ENCODE measurements around the gene ZNF580. TPM values are rescaled to one million over a fixed set of nuclear protein-coding genes. Genes with fewer than 3 reads are reported as not detected.
A peak's percentile ranks its signal among the peaks of the same experiment; 100 is the strongest.

The ZNF580 gene
- total and polyA plus RNA-seq, 9 of the 15 experiments (the other 6 are each of a cell fraction or from before 2014, with no cell fraction given) = 2.3 to 47.4 (median 6.0) TPM

DNA sequence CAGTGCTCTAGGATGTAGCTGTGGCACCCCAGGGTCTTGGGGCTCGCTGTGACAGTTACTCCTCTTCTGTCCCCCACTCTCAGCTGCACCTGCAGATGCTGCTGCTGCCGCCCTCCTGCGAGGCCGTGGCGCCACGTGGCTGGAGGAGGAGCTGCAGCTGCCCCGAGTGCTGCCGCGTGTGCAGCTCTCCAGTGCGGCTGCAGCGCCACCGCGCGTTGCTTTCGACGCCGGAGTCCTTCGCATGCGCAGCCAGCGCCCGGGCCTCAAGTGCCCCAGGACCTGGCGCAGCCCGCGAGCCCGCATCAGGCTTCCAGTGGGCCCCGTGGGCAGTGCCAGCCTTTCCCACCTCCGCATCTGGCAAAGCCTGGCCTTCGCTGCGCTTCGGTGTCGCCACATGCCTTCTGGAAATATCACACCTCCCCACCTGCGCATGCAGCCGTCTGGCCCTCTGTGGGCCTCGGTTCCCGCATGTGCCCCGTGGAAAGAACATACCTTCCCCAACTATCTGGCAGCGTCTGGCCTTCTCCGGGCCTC is 692 bp upstream of the ZNF580 start (continued):
- TF ChIP-seq ZNF561 (CRISPR knock-in tag; conservative IDR thresholded peaks at IDR 0.05) = no peak
- TF ChIP-seq KDM1A (IDR thresholded peaks at IDR 0.05) = no peak
- no peak; the same call in 1 of the 2 replicates for TF ChIP-seq GTF2F1 (IDR thresholded peaks at IDR 0.05; ENCODE audit: low read depth, low read length)
- TF ChIP-seq ATF1 (CRISPR knock-in tag; IDR thresholded peaks at IDR 0.05) = no peak
- TF ChIP-seq ATF1 (tag; IDR thresholded peaks at IDR 0.05) = peak; percentile 76
- TF ChIP-seq SP1 (CRISPR knock-in tag; IDR thresholded peaks at IDR 0.05) = peak; percentile 54
- peak; percentile 54 for TF ChIP-seq HMGN3 (IDR thresholded peaks at IDR 0.05; ENCODE audit: borderline replicate concordance, extremely low read depth, insufficient read length, low read depth, low read length)
- peak; percentile 90; the same call in 1 of the 2 replicates for TF ChIP-seq EP400 (IDR thresholded peaks at IDR 0.05)
- peak; percentile 47; the same call in 1 of the 2 replicates for TF ChIP-seq PPARD (CRISPR knock-in tag; IDR thresholded peaks at IDR 0.05)
- TF ChIP-seq RBM14 (IDR thresholded peaks at IDR 0.05; ENCODE audit: borderline replicate concordance, insufficient read depth, low read depth, low read length) = no peak
- peak; percentile 88 for TF ChIP-seq CXXC5 (CRISPR knock-in tag; IDR thresholded peaks at IDR 0.05)
- TF ChIP-seq TEAD2 (tag; IDR thresholded peaks at IDR 0.05) = no peak
- TF ChIP-seq, protein P1, sequence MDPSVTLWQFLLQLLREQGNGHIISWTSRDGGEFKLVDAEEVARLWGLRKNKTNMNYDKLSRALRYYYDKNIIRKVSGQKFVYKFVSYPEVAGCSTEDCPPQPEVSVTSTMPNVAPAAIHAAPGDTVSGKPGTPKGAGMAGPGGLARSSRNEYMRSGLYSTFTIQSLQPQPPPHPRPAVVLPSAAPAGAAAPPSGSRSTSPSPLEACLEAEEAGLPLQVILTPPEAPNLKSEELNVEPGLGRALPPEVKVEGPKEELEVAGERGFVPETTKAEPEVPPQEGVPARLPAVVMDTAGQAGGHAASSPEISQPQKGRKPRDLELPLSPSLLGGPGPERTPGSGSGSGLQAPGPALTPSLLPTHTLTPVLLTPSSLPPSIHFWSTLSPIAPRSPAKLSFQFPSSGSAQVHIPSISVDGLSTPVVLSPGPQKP (CRISPR knock-in tag; IDR thresholded peaks at IDR 0.05) = peak; percentile 70; the same call in 1 of the 2 replicates
- no peak for TF ChIP-seq ZKSCAN3 (CRISPR knock-in tag; IDR thresholded peaks at IDR 0.05)
- TF ChIP-seq MAFK (IDR thresholded peaks at IDR 0.05; ENCODE audit: low read length) = no peak
- TF ChIP-seq ZNF695 (CRISPR knock-in tag; IDR thresholded peaks at IDR 0.05) = 0 out of 2 replicates have a peak, but pooled peaks have one; percentile 62
- TF ChIP-seq MYC (IDR thresholded peaks at IDR 0.05; ENCODE audit: low read depth, low read length) = peak; percentile 98
- TF ChIP-seq MYC (CRISPR knock-in tag; IDR thresholded peaks at IDR 0.05; ENCODE audit: borderline replicate concordance, low read depth) = peak; percentile 69; the same call in 1 of the 2 replicates
- TF ChIP-seq PURB (CRISPR knock-in tag; IDR thresholded peaks at IDR 0.05; ENCODE audit: low read depth) = 0 out of 2 replicates have a peak, but pooled peaks have one; percentile 91
- TF ChIP-seq, protein P2, sequence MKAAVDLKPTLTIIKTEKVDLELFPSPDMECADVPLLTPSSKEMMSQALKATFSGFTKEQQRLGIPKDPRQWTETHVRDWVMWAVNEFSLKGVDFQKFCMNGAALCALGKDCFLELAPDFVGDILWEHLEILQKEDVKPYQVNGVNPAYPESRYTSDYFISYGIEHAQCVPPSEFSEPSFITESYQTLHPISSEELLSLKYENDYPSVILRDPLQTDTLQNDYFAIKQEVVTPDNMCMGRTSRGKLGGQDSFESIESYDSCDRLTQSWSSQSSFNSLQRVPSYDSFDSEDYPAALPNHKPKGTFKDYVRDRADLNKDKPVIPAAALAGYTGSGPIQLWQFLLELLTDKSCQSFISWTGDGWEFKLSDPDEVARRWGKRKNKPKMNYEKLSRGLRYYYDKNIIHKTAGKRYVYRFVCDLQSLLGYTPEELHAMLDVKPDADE (conservative IDR thresholded peaks at IDR 0.05; ENCODE audit: control insufficient read depth, low read depth, low read length) = peak; percentile 49; the same call in 1 of the 2 replicates
- TF ChIP-seq ZBTB34 (CRISPR knock-in tag; IDR thresholded peaks at IDR 0.05) = 0 out of 2 replicates have a peak, but pooled peaks have one; percentile 7
- 0 out of 2 replicates have a peak, but pooled peaks have one; percentile 10 for TF ChIP-seq CC2D1A (IDR thresholded peaks at IDR 0.05)
- peak; percentile 12 for TF ChIP-seq POLR2B (IDR thresholded peaks at IDR 0.05; ENCODE audit: low read depth, partially characterized antibody)
- peak; percentile 97 for TF ChIP-seq HNRNPL (IDR thresholded peaks at IDR 0.05; ENCODE audit: low read depth, low read length)
- no peak for TF ChIP-seq SETDB1 (IDR thresholded peaks at IDR 0.05; ENCODE audit: low read length)
- TF ChIP-seq RBM22 (IDR thresholded peaks at IDR 0.05; ENCODE audit: low read depth, low read length, poor library complexity, severe bottlenecking) = peak; percentile 68
- TF ChIP-seq RFX1 (IDR thresholded peaks at IDR 0.05) = no peak
